Lower lobe of right lung (tissue), 2 donors: ENCODE data around the gene GLI1. TPM values are rescaled to one million over a fixed set of nuclear protein-coding genes. Genes with fewer than 3 reads are reported as not detected.

Source experiments
- ATAC-seq, 2 donors: fragments of 200-7000 bp; cut with Tn5 transposase; one replicate each; pipeline ENCODE4 v1.9.1; 2020 to 2022; ENCODE audit warnings: mild to moderate bottlenecking in 2 of 2, moderate library complexity in 2 of 2
- DNase-seq: peaks from one replicate; pipeline ENCODE4 v3.0.0-alpha.2; 2020
- H3K27ac ChIP-seq: fragments of 200-600 bp; one replicate; pipeline ENCODE4 v1.8.0; 2022
- H3K27me3 ChIP-seq: fragments of 200-600 bp; one replicate; pipeline ENCODE4 v1.8.0; 2022; ENCODE audit warnings: low read depth
- H3K36me3 ChIP-seq: fragments of 200-600 bp; one replicate; pipeline ENCODE4 v1.8.0; 2022; ENCODE audit warnings: mild to moderate bottlenecking
- H3K4me1 ChIP-seq: fragments of 200-600 bp; one replicate; pipeline ENCODE4 v1.8.0; 2022
- H3K4me3 ChIP-seq: fragments of 200-600 bp; one replicate; pipeline ENCODE4 v1.8.0; 2022; ENCODE audit warnings: mild to moderate bottlenecking
- H3K9me3 ChIP-seq: fragments of 200-600 bp; one replicate; pipeline ENCODE4 v1.8.0; 2022
- CTCF ChIP-seq: fragments of 200-600 bp; IDR thresholded peaks from one replicate; pipeline ENCODE4 v1.8.0; 2022; ENCODE audit warnings: antibody characterized with exemption, mild to moderate bottlenecking
- intact Hi-C: fragments of 100-400 bp; cut with DNase I; formaldehyde crosslinking; loops from one replicate; pipeline ENCODE4 v1.11.0; 2022
- microRNA-seq: library from miRNA; unstranded; fragments of <30 nt; microRNA quantifications from one replicate; pipeline ENCODE4 v1.2.0, GENCODE V29; 2020; ENCODE audit warnings: borderline number of aligned reads
- total RNA-seq: library from RNA; stranded (reverse); fragmentation: NEBNext Ultra II Directional; extraction: Animal tissue kit (Norgen Biotek cat#: 25700); gene quantifications from one replicate; pipeline ENCODE4 v1.2.1, GENCODE V29; 2021
- donor health status: DM: no; HTN: yes; CAD: no; lungs with severe emphysema.

The GLI1 gene
- total RNA-seq, 1 donor from 2014 or later: 0.21 TPM

DNA sequence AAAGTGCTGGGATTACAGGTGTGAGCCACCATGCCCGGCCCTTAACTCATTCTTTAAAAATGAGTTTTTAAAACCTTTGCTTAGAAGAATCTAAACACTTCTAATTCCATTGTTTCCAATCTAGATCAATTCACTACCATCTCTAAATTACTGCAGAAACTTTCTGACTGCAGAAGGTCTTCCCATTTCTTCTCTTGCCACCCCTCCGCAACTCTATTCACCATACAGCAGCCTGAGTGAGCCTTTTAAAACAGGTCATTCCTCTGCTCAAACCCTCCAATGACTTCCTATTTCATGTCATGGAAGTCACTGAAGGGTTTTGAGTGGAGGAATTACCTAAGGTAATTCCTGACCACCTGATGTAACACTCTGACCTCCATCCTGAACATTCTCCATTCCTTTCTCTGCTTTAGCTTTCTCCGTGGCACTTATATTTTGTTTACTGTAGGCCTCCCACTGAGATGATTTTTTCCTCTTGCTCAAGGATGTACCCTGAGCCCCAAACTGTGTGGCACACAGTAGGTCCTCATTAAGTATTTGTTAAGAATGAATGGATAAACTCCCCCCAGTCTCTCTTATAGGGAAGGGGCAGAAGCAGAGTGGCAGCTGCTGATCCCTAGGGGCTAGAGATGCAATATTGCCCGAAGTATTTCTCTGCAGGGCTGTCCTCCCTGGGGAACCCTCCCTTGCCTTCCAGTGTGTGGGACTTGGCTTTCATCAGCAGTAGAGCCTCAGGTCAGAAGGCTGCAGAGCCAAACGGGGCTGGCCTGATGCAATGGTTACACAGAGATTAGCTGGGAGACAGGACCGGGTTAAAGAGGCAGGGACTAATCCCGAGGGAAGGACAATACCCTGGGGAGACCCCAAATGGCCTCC is 59.6 kb downstream of the GLI1 start:
- Histone ChIP-seq H3K4me3 (peak overlapping the region; percentile 90), H3K27ac (peak overlapping the region; percentile 97), H3K9me3 (no peaks in the 10 kb centered on the region), H3K36me3 (peaks cover 42% of the 10 kb centered on the region), H3K27me3 (no peaks in the 10 kb centered on the region), H3K4me1 (peaks cover 50% of the 10 kb centered on the region)
- ATAC-seq (no peak), DNase-seq (no peak)
- intact Hi-C loops: no loop called here
- no peak for TF ChIP-seq CTCF

DNA sequence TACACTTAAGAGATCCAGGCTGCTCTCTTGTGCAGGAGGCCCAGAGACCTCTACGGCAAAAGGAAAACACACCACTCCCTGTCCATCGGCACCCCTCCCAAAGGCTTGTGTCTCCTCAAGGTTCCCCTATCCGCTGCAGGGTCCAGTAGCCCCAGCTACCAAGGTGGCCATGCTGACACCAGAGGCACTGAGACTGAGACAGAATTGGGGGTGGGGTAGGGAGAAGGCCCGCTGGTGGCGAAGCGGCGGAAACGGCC is 60.1 kb downstream of the GLI1 start:
- no peak for TF ChIP-seq CTCF
- H3K4me1 ChIP-seq: peaks cover 56% of the 10 kb centered on the region
- no peaks in the 10 kb centered on the region for H3K9me3 ChIP-seq
- H3K27me3 ChIP-seq: no peaks in the 10 kb centered on the region
- peak overlapping the region; percentile 90 for H3K4me3 ChIP-seq
- DNase-seq (no peak), ATAC-seq (no peak)
- intact Hi-C loops: no loop called here
- H3K36me3 ChIP-seq: peaks cover 42% of the 10 kb centered on the region
- H3K27ac ChIP-seq: peak overlapping the region; percentile 97

GRCh38 chr12:57520053-57520818 is 60.7 kb downstream of the GLI1 start, which contains the start of gene DDIT3:
Gene DDIT3 (minus strand): TSS chr12:57520514. CDS start chr12:57517406, 3,108 bp downstream.
- Histone ChIP-seq H3K4me3 (peak within 1 kb of the TSS; percentile 90), H3K4me1 (peaks cover 61% of the 10 kb centered on the region), H3K27me3 (no peaks in the 10 kb centered on the region), H3K36me3 (peaks cover 42% of the 10 kb centered on the region), H3K27ac (peak within 1 kb of the TSS; percentile 97), H3K9me3 (no peaks in the 10 kb centered on the region)
- ATAC-seq (peak; percentile 90), DNase-seq (peak; percentile 99)
- intact Hi-C loops: no loop called here
- TF ChIP-seq CTCF: no peak

DNA sequence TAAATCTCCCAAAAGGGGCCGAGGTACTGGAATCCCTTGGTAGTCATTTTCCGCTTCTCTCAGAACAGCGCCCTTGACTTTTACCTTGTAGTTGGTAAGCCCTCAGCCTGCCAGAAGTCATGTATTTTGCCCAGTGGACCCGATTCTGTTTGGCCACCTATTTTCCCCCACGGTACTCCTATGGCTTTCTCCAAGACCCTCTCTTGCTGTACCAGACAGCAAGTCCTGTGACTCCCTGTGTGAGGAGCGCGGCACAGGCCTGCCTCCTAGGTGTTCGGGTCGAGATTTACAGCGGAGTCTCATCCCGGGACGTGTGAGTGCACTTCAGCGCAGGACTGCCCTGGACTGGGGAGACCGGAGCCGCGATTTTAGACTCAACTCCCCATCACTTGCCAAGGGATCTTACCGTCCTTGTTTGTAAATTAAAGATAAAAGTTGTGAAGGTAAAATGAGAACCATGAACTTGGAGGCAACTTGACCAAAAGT is 62.0 kb downstream of the GLI1 start:
- ATAC-seq (no peak), DNase-seq (peak; percentile 63)
- intact Hi-C loops: no loop called here

More for the DNA sequence above, 62.0 kb downstream of the GLI1 start:
- peak overlapping the region; percentile 97 for H3K27ac ChIP-seq
- H3K4me1 ChIP-seq: peaks cover 62% of the 10 kb centered on the region
- no peak for TF ChIP-seq CTCF
- H3K4me3 ChIP-seq: peak overlapping the region; percentile 90
- peaks cover 42% of the 10 kb centered on the region for H3K36me3 ChIP-seq
- H3K27me3 ChIP-seq: no peaks in the 10 kb centered on the region
- no peaks in the 10 kb centered on the region for H3K9me3 ChIP-seq

Small RNAs within 50 kb of the gene (microRNA-seq; reads per million reads assigned to microRNA genes)
- gene MIR616 (not detected), gene MIR6758 (not detected)

Other genes with a start within 250 kb of the GLI1 start
- gene NXPH4, start 243.0 kb upstream of the GLI1 start, total RNA-seq: not detected
- 66.6 TPM for gene SHMT2, start 230.1 kb upstream of the GLI1 start, total RNA-seq
- gene STAC3, start 208.6 kb upstream of the GLI1 start, total RNA-seq: 8.7 TPM
- 79.3 TPM for gene R3HDM2, start 28.7 kb upstream of the GLI1 start, total RNA-seq
- gene INHBC, start 25.0 kb upstream of the GLI1 start, total RNA-seq: not detected
- not detected for gene INHBE, start 4.5 kb upstream of the GLI1 start, total RNA-seq
- gene ARHGAP9, start 20.1 kb downstream of the GLI1 start, total RNA-seq: 54.2 TPM
- 131 TPM for gene MARS1, start 28.3 kb downstream of the GLI1 start, total RNA-seq
- gene DDIT3, start 60.7 kb downstream of the GLI1 start, total RNA-seq: 26.1 TPM
- gene MBD6, start 63.0 kb downstream of the GLI1 start, total RNA-seq: 93.1 TPM
- 88.3 TPM for gene DCTN2, start 87.4 kb downstream of the GLI1 start, total RNA-seq
- 0.09 TPM for gene KIF5A, start 90.3 kb downstream of the GLI1 start, total RNA-seq
- 28.6 TPM for gene PIP4K2C, start 131.4 kb downstream of the GLI1 start, total RNA-seq
- gene DTX3, start 145.0 kb downstream of the GLI1 start, total RNA-seq: 21.4 TPM
- 11.5 TPM for gene ARHGEF25, start 151.7 kb downstream of the GLI1 start, total RNA-seq
- gene B4GALNT1, start 173.4 kb downstream of the GLI1 start, total RNA-seq: 0.89 TPM
- 294 TPM for gene OS9, start 234.3 kb downstream of the GLI1 start, total RNA-seq